CD8-positive, alpha-beta memory T cell (primary cell): ENCODE data around the gene NDUFS1. TPM values are rescaled to one million over a fixed set of nuclear protein-coding genes. Genes with fewer than 3 reads are reported as not detected.
A peak's percentile ranks its signal among the peaks of the same experiment; 100 is the strongest.

Experiments used
- CTCF ChIA-PET: fragments of 350-600 bp; sonication (Branson Sonifier 250); formaldehyde crosslinking; loops from one replicate; lab custom pipeline; 2021; ENCODE audit warnings: antibody characterized with exemption; lab: Charles Lee
- POLR2A ChIA-PET: fragments of 350-600 bp; sonication (Branson Sonifier 250); formaldehyde crosslinking; loops from one replicate; lab custom pipeline; 2021; ENCODE audit warnings: antibody characterized with exemption; lab: Charles Lee
- DNase-seq, 5 donors: peaks; one replicate each; pipeline versions ENCODE4 v3.0.0 to v3.0.0-alpha.2; 2020 to 2022; ENCODE audit warnings: mixed read lengths in 1 of 5
- H3K27ac ChIP-seq: one replicate; pipeline ENCODE4 v1.7.0; 2013; ENCODE audit warnings: low read depth, mild to moderate bottlenecking, low read length, moderate library complexity
- H3K27me3 ChIP-seq: 2 replicates; pipeline ENCODE4 v1.7.0; 2013; ENCODE audit warnings: low read length, mild to moderate bottlenecking; ENCODE audit not compliant: insufficient read depth, poor library complexity, severe bottlenecking
- H3K36me3 ChIP-seq: 2 replicates; pipeline ENCODE4 v1.7.0; 2013; ENCODE audit warnings: mild to moderate bottlenecking, low read length, moderate library complexity; ENCODE audit not compliant: insufficient read depth
- H3K4me1 ChIP-seq: 2 replicates; pipeline ENCODE4 v1.7.0; 2013; ENCODE audit warnings: mild to moderate bottlenecking, low read length, moderate library complexity; ENCODE audit not compliant: insufficient read depth
- H3K4me3 ChIP-seq: 2 replicates; pipeline ENCODE4 v1.7.0; 2013; ENCODE audit warnings: mild to moderate bottlenecking, low read length
- H3K9me3 ChIP-seq: 2 replicates; pipeline ENCODE4 v1.7.0; 2013; ENCODE audit warnings: mild to moderate bottlenecking, low read length
- H3K27ac Mint-ChIP-seq, 8 donors: one replicate each; pipeline ENCODE4 v1.8.0; 2020 to 2021; ENCODE audit warnings: mixed read lengths in 8 of 8, mild to moderate bottlenecking in 6 of 8, inconsistent platforms in 3 of 8, moderate library complexity in 3 of 8
- H3K27me3 Mint-ChIP-seq, 2 donors: one replicate each; pipeline ENCODE4 v1.8.0; 2020 to 2021; ENCODE audit warnings: mixed read lengths in 2 of 2, mild to moderate bottlenecking in 1 of 2, moderate library complexity in 1 of 2
- H3K36me3 Mint-ChIP-seq, 3 donors: one replicate each; pipeline ENCODE4 v1.8.0; 2020 to 2021; ENCODE audit warnings: mixed read lengths in 3 of 3, inconsistent platforms in 1 of 3, mild to moderate bottlenecking in 1 of 3
- H3K4me1 Mint-ChIP-seq, 3 donors: one replicate each; pipeline ENCODE4 v1.8.0; 2020 to 2021; ENCODE audit warnings: mixed read lengths in 3 of 3, inconsistent platforms in 1 of 3, mild to moderate bottlenecking in 1 of 3
- H3K4me3 Mint-ChIP-seq, 7 donors: one replicate each; pipeline ENCODE4 v1.8.0; 2020 to 2021; ENCODE audit warnings: mixed read lengths in 7 of 7, mild to moderate bottlenecking in 6 of 7, moderate library complexity in 4 of 7, inconsistent platforms in 2 of 7
- H3K9me3 Mint-ChIP-seq, 5 donors: one replicate each; pipeline ENCODE4 v1.8.0; 2020 to 2022; ENCODE audit warnings: mixed read lengths in 5 of 5, mild to moderate bottlenecking in 3 of 5, moderate library complexity in 2 of 5, inconsistent platforms in 1 of 5
- polyA plus RNA-seq: library from polyadenylated mRNA; unstranded; fragments of 300-500 nt; fragmentation: Illumina TruSeq; gene quantifications from one replicate; pipeline ENCODE4 v1.2.3, GENCODE V29; 2021
- total RNA-seq, 2 experiments: library from RNA; stranded (reverse); gene quantifications; one replicate each; pipeline ENCODE4 v1.2.3, GENCODE V29; 2021

Gene NDUFS1
- total and polyA plus RNA-seq, 3 experiments from 2014 or later: 38.1 to 106 (median 102) TPM

- peak overlapping the region; percentile 95 to 99 (median 98) for H3K4me3 Mint-ChIP-seq
- Histone ChIP-seq H3K27me3 (no peaks in the 10 kb centered on the region), H3K9me3 (no peaks in the 10 kb centered on the region), H3K4me3 (peak overlapping the region; percentile 90), H3K27ac (peak overlapping the region; percentile 85), H3K36me3 (no peaks in the 10 kb centered on the region), H3K4me1 (peaks cover 20% of the 10 kb centered on the region)
- H3K9me3 Mint-ChIP-seq: no peaks in the 10 kb centered on the region
- H3K27ac Mint-ChIP-seq: peak overlapping the region; percentile 96 to 100 (median 98)
- DNase-seq: peak; percentile 41 to 74 (median 66)
- peaks cover 0 to 18% (median 3%) of the 10 kb centered on the region in 3 donors for H3K36me3 Mint-ChIP-seq
- ChIA-PET POLR2A (interaction anchor here (0.6 to 1.3 kb wide), 4 partner anchors 72 to 1446 kb away, joined by 3 to 10 read pairs (median 4); partner anchors contain the start of genes CREB1, EEF1B2 and NDUFS1), CTCF (interaction anchor here (1.0 to 2.0 kb wide), 8 partner anchors 8 to 87 kb away, joined by 3 to 8 read pairs (median 4); no protein-coding TSS in a partner anchor)
- H3K4me1 Mint-ChIP-seq: peaks cover 42 to 61% (median 57%) of the 10 kb centered on the region in 3 donors
- peaks cover 0 to 3% of the 10 kb centered on the region in 2 donors for H3K27me3 Mint-ChIP-seq
Measured at GRCh38 chr2:206084870-206085741, 74.1 kb downstream of the NDUFS1 start.

- H3K27me3 ChIP-seq: no peaks in the 10 kb centered on the region
- peak in 2 of 5 donors; percentile 13 to 28 for DNase-seq
- H3K4me3 Mint-ChIP-seq: peak overlapping the region; percentile 95 to 99 (median 98)
- H3K9me3 ChIP-seq: no peaks in the 10 kb centered on the region
- ChIA-PET POLR2A (interaction anchor here (0.6 to 1.2 kb wide), 3 partner anchors 69 to 1445 kb away, joined by 3 to 7 read pairs (median 3); partner anchors contain the start of gene CREB1), CTCF (no interaction called here)
- peak overlapping the region; percentile 90 for H3K4me3 ChIP-seq
- peak overlapping the region; percentile 96 to 100 (median 98) for H3K27ac Mint-ChIP-seq
- peaks cover 0 to 3% of the 10 kb centered on the region in 2 donors for H3K27me3 Mint-ChIP-seq
- no peaks in the 10 kb centered on the region for H3K36me3 ChIP-seq
- peaks cover 0 to 14% (median 3%) of the 10 kb centered on the region in 3 donors for H3K36me3 Mint-ChIP-seq
- peaks cover 26% of the 10 kb centered on the region for H3K4me1 ChIP-seq
- no peaks in the 10 kb centered on the region for H3K9me3 Mint-ChIP-seq
- H3K27ac ChIP-seq: peak overlapping the region; percentile 85
- H3K4me1 Mint-ChIP-seq: peaks cover 48 to 65% (median 63%) of the 10 kb centered on the region in 3 donors
Measured at GRCh38 chr2:206084439-206084869, 74.8 kb downstream of the NDUFS1 start.

GRCh38 chr2:206083602-206084438, 75.4 kb downstream of the NDUFS1 start:
- no peaks in the 10 kb centered on the region for H3K27me3 ChIP-seq
- ChIA-PET CTCF (interaction anchor here (0.9 kb wide), 1 partner anchor 76 kb away, joined by 3 read pairs; the partner anchor contains the start of genes EEF1B2 and NDUFS1), POLR2A (interaction anchor here (0.6 to 1.2 kb wide), 5 partner anchors 70 to 1446 kb away, joined by 3 to 7 read pairs (median 3); partner anchors contain the start of gene CREB1)
- Mint-ChIP-seq H3K4me3 (peak overlapping the region; percentile 95 to 99 (median 98)), H3K36me3 (peaks cover 0 to 12% (median 0%) of the 10 kb centered on the region in 3 donors), H3K9me3 (no peaks in the 10 kb centered on the region), H3K27me3 (peaks cover 0 to 3% of the 10 kb centered on the region in 2 donors), H3K4me1 (peaks cover 48 to 65% (median 62%) of the 10 kb centered on the region in 3 donors), H3K27ac (peak overlapping the region; percentile 96 to 100 (median 98))
- DNase-seq: peak in 2 of 5 donors; percentile 6 to 28
- H3K4me1 ChIP-seq: peaks cover 29% of the 10 kb centered on the region
- no peaks in the 10 kb centered on the region for H3K9me3 ChIP-seq
- peak overlapping the region; percentile 85 for H3K27ac ChIP-seq
- H3K4me3 ChIP-seq: peak overlapping the region; percentile 90
- no peaks in the 10 kb centered on the region for H3K36me3 ChIP-seq

DNA sequence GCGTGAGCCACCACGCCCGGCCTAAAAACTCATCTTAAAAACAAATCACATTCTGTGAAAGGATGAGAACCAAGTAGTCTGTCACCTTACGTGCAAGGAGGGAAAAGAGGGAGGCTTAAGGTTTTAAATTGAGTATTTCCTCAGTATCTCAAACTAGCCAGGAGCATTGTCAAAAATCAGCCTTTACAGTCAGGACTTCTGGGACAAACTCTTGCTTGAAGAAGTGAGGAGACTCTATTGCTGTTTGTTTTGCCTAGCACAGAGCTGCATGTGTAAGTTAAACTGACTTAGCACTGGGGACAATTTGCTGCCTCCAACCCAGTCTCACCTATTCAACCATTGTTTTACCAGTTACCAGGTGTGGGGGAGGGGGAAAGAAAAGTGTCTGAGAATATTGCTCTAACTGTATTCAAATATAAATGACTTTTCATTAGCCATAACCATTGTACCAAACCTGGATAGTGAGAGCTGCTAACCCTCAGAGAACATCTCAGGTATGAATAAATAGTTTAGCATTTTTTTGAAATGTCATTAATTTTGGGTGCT, 76.9 kb downstream of the NDUFS1 start:
- Histone ChIP-seq H3K9me3 (no peaks in the 10 kb centered on the region), H3K36me3 (no peaks in the 10 kb centered on the region), H3K27me3 (no peaks in the 10 kb centered on the region), H3K4me1 (peaks cover 24% of the 10 kb centered on the region), H3K27ac (no peak overlapping the region), H3K4me3 (no peak overlapping the region)
- Mint-ChIP-seq H3K4me3 (peak overlapping the region in 1 of 7 donors; percentile 6), H3K27ac (peak overlapping the region in 2 of 8 donors; percentile 19 to 73), H3K27me3 (peaks cover 0 to 3% of the 10 kb centered on the region in 2 donors), H3K36me3 (peaks cover 0 to 15% (median 0%) of the 10 kb centered on the region in 3 donors), H3K9me3 (no peaks in the 10 kb centered on the region), H3K4me1 (peaks cover 49 to 73% (median 66%) of the 10 kb centered on the region in 3 donors)
- CTCF ChIA-PET: no interaction called here
- no peak for DNase-seq
- POLR2A ChIA-PET: no interaction called here

- H3K27ac Mint-ChIP-seq: peak overlapping the region in 5 of 8 donors; percentile 13 to 73 (median 26)
- H3K4me3 ChIP-seq: no peak overlapping the region
- peaks cover 0 to 15% (median 0%) of the 10 kb centered on the region in 3 donors for H3K36me3 Mint-ChIP-seq
- H3K9me3 ChIP-seq: no peaks in the 10 kb centered on the region
- no peaks in the 10 kb centered on the region for H3K27me3 ChIP-seq
- H3K9me3 Mint-ChIP-seq: no peaks in the 10 kb centered on the region
- no peak for DNase-seq
- peak overlapping the region in 1 of 7 donors; percentile 65 for H3K4me3 Mint-ChIP-seq
- H3K27ac ChIP-seq: no peak overlapping the region
- POLR2A ChIA-PET: no interaction called here
- peaks cover 24% of the 10 kb centered on the region for H3K4me1 ChIP-seq
- H3K4me1 Mint-ChIP-seq: peaks cover 42 to 72% (median 61%) of the 10 kb centered on the region in 3 donors
- H3K36me3 ChIP-seq: no peaks in the 10 kb centered on the region
- H3K27me3 Mint-ChIP-seq: peaks cover 0 to 2% of the 10 kb centered on the region in 2 donors
- CTCF ChIA-PET: no interaction called here
Measured at GRCh38 chr2:206080927-206081326, 78.3 kb downstream of the NDUFS1 start.

GRCh38 chr2:206079699-206080465, 79.4 kb downstream of the NDUFS1 start:
- ChIA-PET CTCF (no interaction called here), POLR2A (no interaction called here)

More at GRCh38 chr2:206079699-206080465, 79.4 kb downstream of the NDUFS1 start:
- Mint-ChIP-seq H3K36me3 (peaks cover 0 to 15% (median 2%) of the 10 kb centered on the region in 3 donors), H3K4me3 (no peak overlapping the region), H3K27me3 (no peaks in the 10 kb centered on the region), H3K9me3 (no peaks in the 10 kb centered on the region), H3K4me1 (peaks cover 46 to 77% (median 66%) of the 10 kb centered on the region in 3 donors), H3K27ac (peak overlapping the region in 3 of 8 donors; percentile 17 to 43 (median 32))
- Histone ChIP-seq H3K27me3 (no peaks in the 10 kb centered on the region), H3K36me3 (no peaks in the 10 kb centered on the region), H3K27ac (no peak overlapping the region), H3K4me3 (no peak overlapping the region), H3K9me3 (no peaks in the 10 kb centered on the region), H3K4me1 (peaks cover 24% of the 10 kb centered on the region)
- no peak for DNase-seq
